IPS-11a (cell line): ENCODE measurements around the gene PGAP1.

Experiments
- H3K4me3 ChIP-seq: one replicate; pipeline ENCODE4 v1.5.1; 2013; ENCODE audit warnings: low read depth, low read length, control low read depth

PGAP1 gene

DNA sequence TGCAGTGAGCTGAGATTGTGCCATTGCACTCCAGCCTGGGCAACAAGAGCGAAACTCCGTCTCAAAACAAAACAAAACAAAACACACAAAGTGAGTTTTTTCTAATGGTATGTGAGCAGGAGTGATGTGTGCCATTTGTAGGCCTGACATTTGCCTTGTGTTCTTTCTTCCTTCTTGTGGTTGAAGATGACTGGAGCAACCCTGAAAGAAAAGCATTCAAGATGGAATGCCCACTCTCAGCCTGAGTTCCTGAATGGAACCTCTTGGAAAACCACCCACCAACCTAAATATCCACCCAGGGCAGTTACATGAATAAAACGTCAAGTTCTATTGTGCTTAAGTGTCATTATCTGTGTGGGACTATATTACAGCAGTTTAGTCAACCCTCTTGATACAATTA is 26.5 kb downstream of the PGAP1 start:
- H3K4me3 ChIP-seq: no peak overlapping the region

- H3K4me3 ChIP-seq: no peak overlapping the region
Observed at GRCh38 chr2:196891136-196891535, 35.4 kb downstream of the PGAP1 start.

GRCh38 chr2:196887431-196887830 is 39.1 kb downstream of the PGAP1 start:
- H3K4me3 ChIP-seq: no peak overlapping the region

- H3K4me3 ChIP-seq: no peak overlapping the region
Observed at GRCh38 chr2:196884368-196884767, 42.1 kb downstream of the PGAP1 start.

- H3K4me3 ChIP-seq: no peak overlapping the region
Observed at GRCh38 chr2:196876364-196876763, 50.1 kb downstream of the PGAP1 start.

- H3K4me3 ChIP-seq: no peak overlapping the region
Observed at GRCh38 chr2:196875414-196875813, 51.1 kb downstream of the PGAP1 start.

GRCh38 chr2:196873511-196873910 is 53.0 kb downstream of the PGAP1 start:
- no peak overlapping the region for H3K4me3 ChIP-seq

- no peak overlapping the region for H3K4me3 ChIP-seq
Observed at GRCh38 chr2:196854629-196855028, 71.9 kb downstream of the PGAP1 start.

DNA sequence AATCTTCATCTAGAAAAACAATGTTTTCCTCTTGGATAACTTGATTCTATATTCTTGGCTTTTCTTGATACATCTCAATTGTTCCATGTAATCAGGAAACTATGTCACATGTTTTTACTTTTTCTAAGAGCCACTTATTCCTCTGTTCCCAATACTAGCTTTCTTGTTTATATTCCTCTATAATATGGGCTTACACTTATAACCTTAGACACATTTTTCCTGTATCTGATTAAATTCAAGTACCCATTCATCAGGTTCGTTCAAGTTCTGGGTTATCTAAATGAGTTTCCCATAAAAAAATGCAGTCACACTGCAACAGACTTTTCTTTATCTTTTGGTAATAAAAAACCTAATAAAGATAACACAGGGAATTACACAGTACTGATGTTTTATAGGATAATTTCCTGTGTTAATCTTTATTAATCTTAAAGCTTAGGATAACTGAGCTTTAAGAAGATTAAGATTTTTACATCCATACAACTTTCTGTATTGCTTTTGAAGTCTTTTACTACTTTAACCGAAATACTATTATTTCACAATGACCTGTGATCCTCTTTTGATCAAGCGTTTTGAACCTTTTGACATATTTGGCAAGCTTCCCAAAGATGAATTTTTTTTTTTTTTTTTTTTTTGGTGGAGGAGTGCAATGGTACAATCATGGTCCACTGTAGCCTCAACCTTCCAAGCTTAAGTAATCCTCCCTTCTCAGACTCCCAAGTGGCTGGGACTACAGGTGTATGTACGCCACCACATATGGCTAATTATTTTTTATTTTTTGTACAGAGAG is 73.0 kb downstream of the PGAP1 start:
- H3K4me3 ChIP-seq: no peak overlapping the region

GRCh38 chr2:196851088-196851487 is 75.4 kb downstream of the PGAP1 start:
- H3K4me3 ChIP-seq: no peak overlapping the region

DNA sequence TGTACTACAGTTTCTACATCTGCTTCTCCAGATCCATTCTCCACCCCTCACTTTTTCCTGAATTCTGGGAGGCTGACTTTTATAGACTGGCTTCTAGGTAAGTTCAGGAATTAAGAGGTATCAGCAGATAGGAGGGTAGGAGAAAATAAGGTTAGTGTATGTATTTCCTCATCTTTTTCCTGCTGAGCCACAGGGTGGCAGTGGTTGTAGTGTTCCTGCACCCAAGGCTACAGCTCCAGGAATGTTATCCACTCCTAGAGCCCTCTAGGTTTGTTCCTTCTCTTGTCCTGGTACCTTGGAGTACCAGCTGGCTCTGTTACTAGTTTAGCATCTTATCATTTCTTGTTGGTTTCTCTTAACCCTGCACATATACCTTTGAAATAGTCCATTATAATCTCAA is 76.6 kb downstream of the PGAP1 start:
- no peak overlapping the region for H3K4me3 ChIP-seq

DNA sequence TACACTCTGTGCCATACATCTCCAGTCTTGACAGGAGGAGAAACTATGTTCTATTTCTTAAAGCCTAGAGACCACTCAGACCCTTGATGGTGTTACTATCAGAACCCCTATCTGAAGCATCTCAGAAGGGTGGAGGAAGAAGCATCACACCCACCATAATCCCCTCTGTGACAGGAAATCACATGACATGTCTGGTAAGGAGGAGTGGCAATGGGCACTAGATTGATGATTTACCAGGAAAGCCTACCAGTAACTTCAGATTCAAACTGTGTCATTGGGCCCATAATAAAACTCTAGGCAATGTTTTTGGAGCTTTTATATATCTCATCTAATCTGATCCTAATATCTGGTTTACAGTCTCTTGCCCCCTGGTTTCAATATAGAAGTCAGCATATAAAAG is 80.2 kb downstream of the PGAP1 start:
- no peak overlapping the region for H3K4me3 ChIP-seq

GRCh38 chr2:196845371-196845770 is 81.1 kb downstream of the PGAP1 start:
- H3K4me3 ChIP-seq: no peak overlapping the region

- no peak overlapping the region for H3K4me3 ChIP-seq
Observed at GRCh38 chr2:196840171-196840570, 86.3 kb downstream of the PGAP1 start.

DNA sequence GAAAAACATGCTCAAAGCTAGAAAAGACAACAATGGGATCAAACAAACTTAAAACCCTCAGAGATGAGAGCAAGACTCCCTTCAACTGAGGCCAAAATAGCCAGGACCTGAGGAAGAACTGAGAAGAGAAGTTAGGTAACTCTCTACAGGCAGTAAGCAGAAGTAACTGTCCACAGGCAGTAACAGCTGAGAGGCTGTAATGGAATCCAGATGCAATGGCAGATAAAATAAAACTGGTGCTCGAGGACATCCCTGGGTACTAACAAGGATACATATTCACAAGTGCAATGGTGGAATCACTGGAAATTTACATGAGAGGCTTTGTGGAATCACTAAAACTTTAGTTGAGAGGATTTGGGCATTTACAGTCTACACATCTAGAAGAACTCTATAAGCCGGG is 86.9 kb downstream of the PGAP1 start:
- H3K4me3 ChIP-seq: no peak overlapping the region

GRCh38 chr2:196836440-196836839 is 90.1 kb downstream of the PGAP1 start:
- H3K4me3 ChIP-seq: no peak overlapping the region

DNA sequence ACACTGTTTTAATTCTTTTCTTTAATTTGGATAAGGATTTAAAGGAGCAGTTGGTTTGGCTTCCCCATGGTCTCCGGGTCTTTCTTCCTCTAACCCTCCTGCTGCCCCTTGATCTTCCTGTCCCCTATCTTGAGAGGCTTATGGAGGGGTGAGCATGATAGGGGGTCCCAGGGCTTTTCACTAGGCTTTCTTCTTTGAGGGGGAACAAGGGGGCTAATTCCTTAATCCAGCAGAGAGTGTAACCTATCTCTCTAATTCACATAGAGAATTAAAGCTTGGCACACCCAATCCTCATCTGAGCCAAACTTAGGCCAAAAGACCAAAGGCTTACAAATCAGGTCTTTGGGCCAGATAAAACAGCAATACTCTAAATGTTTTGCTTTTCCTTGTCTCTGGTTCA is 95.8 kb downstream of the PGAP1 start:
- no peak overlapping the region for H3K4me3 ChIP-seq

- H3K4me3 ChIP-seq: no peak overlapping the region
Observed at GRCh38 chr2:196827356-196827755, 99.2 kb downstream of the PGAP1 start.

DNA sequence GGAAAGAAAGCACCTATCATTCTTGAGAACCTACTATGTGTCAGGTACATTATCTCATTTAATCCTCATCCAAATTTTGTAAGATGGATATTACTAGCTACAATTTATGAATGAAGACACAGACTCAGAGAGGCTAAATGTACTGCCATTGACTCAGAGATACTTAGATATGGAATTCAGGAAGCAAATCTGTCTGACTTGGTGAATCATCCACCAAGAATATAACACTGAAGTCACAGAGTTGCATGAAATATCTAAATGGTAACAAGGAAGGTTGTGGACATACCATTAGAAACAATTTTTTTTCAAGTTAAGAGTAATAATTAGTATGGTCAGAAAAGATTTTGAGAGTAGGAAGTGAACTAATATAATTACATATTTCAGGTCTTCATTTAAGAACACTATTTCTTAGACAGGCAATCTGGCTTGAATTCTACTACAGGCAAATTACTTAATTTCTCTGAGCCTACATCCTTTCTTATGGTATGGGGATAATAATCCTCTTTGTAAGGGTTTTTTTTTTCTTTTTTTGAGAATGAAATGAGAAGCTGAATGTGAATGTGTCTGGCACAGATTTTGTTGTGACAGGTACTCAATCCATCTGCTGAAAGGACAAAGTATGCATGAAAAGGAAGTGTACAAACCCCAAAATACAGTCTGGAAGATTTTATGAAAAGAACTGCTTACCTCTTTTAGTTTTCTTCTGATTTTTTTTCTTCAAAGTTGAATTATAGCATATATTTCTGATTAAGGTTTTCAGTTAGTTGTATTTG is 102.6 kb downstream of the PGAP1 start:
- H3K4me3 ChIP-seq: no peak overlapping the region

DNA sequence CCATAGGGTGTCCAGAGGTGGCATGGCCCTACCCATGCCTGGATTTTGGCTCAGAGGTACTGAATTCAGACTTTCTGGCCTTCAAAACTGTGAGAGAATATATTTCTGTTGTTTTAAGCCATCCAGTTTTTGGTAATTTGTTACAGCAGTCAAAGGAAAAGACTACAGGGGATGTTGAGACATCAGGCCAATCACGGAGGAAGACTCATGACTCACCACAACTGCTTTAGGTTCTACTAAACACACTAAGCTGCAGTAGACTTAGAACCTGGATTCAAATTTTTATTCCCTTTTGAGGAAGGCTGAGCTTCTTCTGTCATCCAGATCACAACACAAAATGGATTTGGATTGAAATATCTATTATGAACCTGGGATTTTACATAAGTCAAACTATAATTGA is 105.3 kb downstream of the PGAP1 start:
- H3K4me3 ChIP-seq: no peak overlapping the region

GRCh38 chr2:196809260-196809659 is 117.2 kb downstream of the PGAP1 start, which contains the start of gene C2orf66:
Gene C2orf66 (minus strand): TSS chr2:196809355. CDS start chr2:196809336, 19 bp downstream.
- no peak within 1 kb of the TSS for H3K4me3 ChIP-seq

DNA sequence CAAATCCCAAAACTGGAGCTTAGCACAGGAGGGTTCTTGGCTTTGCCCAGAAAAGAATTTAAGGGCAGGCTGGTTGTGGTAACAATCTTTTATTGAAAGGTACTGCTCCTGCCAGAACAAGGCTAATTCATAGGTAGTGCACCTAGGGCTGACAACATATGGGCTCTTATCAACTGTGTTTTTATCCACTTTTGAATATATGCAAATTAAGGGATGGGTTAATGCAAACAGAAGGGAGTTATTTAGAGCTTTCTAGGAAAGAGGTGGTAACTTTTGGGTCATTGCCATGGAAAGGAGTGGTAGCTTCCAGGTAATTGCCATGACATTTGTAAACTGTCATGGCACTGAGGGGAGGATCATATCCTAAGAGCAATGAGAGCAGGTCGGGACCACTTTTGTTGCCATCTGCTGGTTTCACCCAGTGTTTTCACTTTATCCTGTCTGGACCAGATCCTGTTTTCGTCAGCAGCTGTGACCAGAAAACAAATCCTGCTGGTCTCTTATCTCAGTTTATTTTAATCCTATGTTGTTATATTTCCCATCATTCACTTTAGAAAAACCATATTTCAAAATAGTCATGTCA is 118.3 kb downstream of the PGAP1 start:
- no peak overlapping the region for H3K4me3 ChIP-seq
